PC-3 (cell line): ENCODE data around the gene C1orf21.

Experiments
- CTCF ChIP-seq: fragments of 300-600 bp; sonication (generic); conservative IDR thresholded peaks from 2 replicates; pipeline ENCODE4 v1.5.1; 2017; ENCODE audit warnings: antibody characterized with exemption, low read depth, mild to moderate bottlenecking, low read length
- EZH2 ChIP-seq: fragments of 300-600 bp; sonication (generic); IDR thresholded peaks from one replicate; pipeline ENCODE4 v1.6.1; 2017; ENCODE audit warnings: antibody characterized with exemption, mild to moderate bottlenecking, low read length; ENCODE audit not compliant: unreplicated experiment
- EZH2phosphoT487 ChIP-seq: fragments of 300-600 bp; sonication (generic); IDR thresholded peaks from 2 replicates; pipeline ENCODE4 v1.6.1; 2018; ENCODE audit warnings: mild to moderate bottlenecking, antibody characterized with exemption, low read length, borderline replicate concordance

DNA sequence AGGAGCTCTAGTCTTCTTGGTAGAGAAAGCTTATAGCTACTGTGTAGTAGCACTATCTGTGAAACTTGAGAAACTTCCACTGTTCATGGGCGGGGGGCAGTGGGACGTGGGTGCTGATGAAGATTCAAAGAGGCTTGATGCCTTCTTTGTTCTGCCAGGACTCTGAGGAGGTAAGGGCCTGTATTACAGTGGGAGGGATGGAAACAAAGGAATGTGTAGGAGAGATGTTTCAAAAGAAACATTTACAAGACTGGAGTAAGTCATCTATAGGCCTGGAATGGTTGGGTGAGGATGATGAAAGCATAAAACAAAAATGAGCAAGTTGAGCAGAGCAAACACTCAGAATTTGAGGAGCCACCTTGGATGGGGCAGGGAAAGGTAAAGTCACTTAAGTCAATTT is 89.4 kb downstream of the C1orf21 start:
- no peak for TF ChIP-seq CTCF
- TF ChIP-seq EZH2phosphoT487, result no peak
- no peak for TF ChIP-seq EZH2
